Measurements from ENCODE around the gene AHI1.

AHI1 gene

GRCh38 chr6:135274561-135275293, 222.8 kb downstream of the AHI1 start:
- Histone ChIP-seq H3K9ac (ENCODE audit: low read depth, low read length, poor library complexity) (no peak overlapping the region), H2BK12ac (ENCODE audit: low read length) (no peak overlapping the region), H3K27ac (replicated peaks; ENCODE audit: low read length) (no peak overlapping the region), H2BK15ac (ENCODE audit: low read length) (no peak overlapping the region), H4K91ac (ENCODE audit: low read depth, low read length, poor library complexity) (no peak overlapping the region), H2BK5ac (ENCODE audit: low read length) (no peak overlapping the region), H3K79me1 (ENCODE audit: low read depth, low read length) (no peaks in the 10 kb centered on the region), H2AK5ac (ENCODE audit: low read depth, low read length) (no peak overlapping the region), H2BK120ac (ENCODE audit: low read depth, low read length) (no peak overlapping the region), H3K18ac (ENCODE audit: low read length) (no peak overlapping the region), H3K36me3 (replicated peaks in 1 of 2; ENCODE audit: control insufficient read depth in 2 of 2, insufficient read depth in 2 of 2, low read length in 2 of 2) (no peaks in the 10 kb centered on the region), H3K4me1 (ENCODE audit: control insufficient read depth in 2 of 2, insufficient read depth in 1 of 2, low read depth in 1 of 2, low read length in 2 of 2) (peaks cover 0 to 1% of the 10 kb centered on the region in 2 donors), H3K4ac (ENCODE audit: low read length) (no peak overlapping the region), H3K4me2 (ENCODE audit: insufficient read depth, low read length, poor library complexity, severe bottlenecking) (no peak overlapping the region), H3K27me3 (ENCODE audit: control insufficient read depth in 3 of 3, insufficient read depth in 3 of 3, low read depth in 1 of 3, low read length in 3 of 3) (no peaks in the 10 kb centered on the region), H4K8ac (ENCODE audit: low read depth, low read length) (no peak overlapping the region), H3K9me3 (replicated peaks in 1 of 2; ENCODE audit: control insufficient read depth in 2 of 2, insufficient read depth in 1 of 2, low read depth in 1 of 2, low read length in 2 of 2) (no peaks in the 10 kb centered on the region), H2AFZ (ENCODE audit: low read length) (no peak overlapping the region), H3K14ac (ENCODE audit: low read length) (no peak overlapping the region), H3K23ac (ENCODE audit: low read depth, low read length, poor library complexity) (no peak overlapping the region), H3K4me3 (ENCODE audit: low read length in 2 of 2) (no peak overlapping the region)
- WGBS, 2 donors (ENCODE audit: extremely low coverage in 2 of 2, insufficient read length in 2 of 2, insufficient replicate concordance in 1 of 2) = no CpG with 5 or more reads among the region's 5 CpGs
- no peak for DNase-seq (ENCODE audit: low spot score)

- no peak for DNase-seq (ENCODE audit: low spot score)
- no CpG with 5 or more reads among the region's 6 CpGs for WGBS, 2 donors (ENCODE audit: extremely low coverage in 2 of 2, insufficient read length in 2 of 2, insufficient replicate concordance in 1 of 2)
- Histone ChIP-seq H3K4ac (ENCODE audit: low read length) (no peak overlapping the region), H3K4me2 (ENCODE audit: insufficient read depth, low read length, poor library complexity, severe bottlenecking) (no peak overlapping the region), H3K14ac (ENCODE audit: low read length) (no peak overlapping the region), H2BK5ac (ENCODE audit: low read length) (no peak overlapping the region), H3K79me1 (ENCODE audit: low read depth, low read length) (no peaks in the 10 kb centered on the region), H3K9ac (ENCODE audit: low read depth, low read length, poor library complexity) (no peak overlapping the region), H2BK120ac (ENCODE audit: low read depth, low read length) (no peak overlapping the region), H2AK5ac (ENCODE audit: low read depth, low read length) (no peak overlapping the region), H2AFZ (ENCODE audit: low read length) (no peak overlapping the region), H4K8ac (ENCODE audit: low read depth, low read length) (no peak overlapping the region), H3K4me1 (ENCODE audit: control insufficient read depth in 2 of 2, insufficient read depth in 1 of 2, low read depth in 1 of 2, low read length in 2 of 2) (peaks cover 0 to 1% of the 10 kb centered on the region in 2 donors), H3K9me3 (replicated peaks in 1 of 2; ENCODE audit: control insufficient read depth in 2 of 2, insufficient read depth in 1 of 2, low read depth in 1 of 2, low read length in 2 of 2) (no peaks in the 10 kb centered on the region), H3K27me3 (ENCODE audit: control insufficient read depth in 3 of 3, insufficient read depth in 3 of 3, low read depth in 1 of 3, low read length in 3 of 3) (peaks cover 0 to 3% (median 0%) of the 10 kb centered on the region in 3 experiments), H3K27ac (replicated peaks; ENCODE audit: low read length) (no peak overlapping the region), H2BK15ac (ENCODE audit: low read length) (no peak overlapping the region), H3K23ac (ENCODE audit: low read depth, low read length, poor library complexity) (no peak overlapping the region), H3K36me3 (replicated peaks in 1 of 2; ENCODE audit: control insufficient read depth in 2 of 2, insufficient read depth in 2 of 2, low read length in 2 of 2) (no peaks in the 10 kb centered on the region), H3K4me3 (ENCODE audit: low read length in 2 of 2) (no peak overlapping the region), H3K18ac (ENCODE audit: low read length) (no peak overlapping the region), H4K91ac (ENCODE audit: low read depth, low read length, poor library complexity) (no peak overlapping the region), H2BK12ac (ENCODE audit: low read length) (no peak overlapping the region)
Observed at GRCh38 chr6:135271626-135272025, 225.9 kb downstream of the AHI1 start.

GRCh38 chr6:135270676-135271536, 226.6 kb downstream of the AHI1 start:
- peaks cover 0 to 3% (median 0%) of the 10 kb centered on the region in 3 experiments for H3K27me3 ChIP-seq (ENCODE audit: control insufficient read depth in 3 of 3, insufficient read depth in 3 of 3, low read depth in 1 of 3, low read length in 3 of 3)
- H3K79me1 ChIP-seq (ENCODE audit: low read depth, low read length) = no peaks in the 10 kb centered on the region
- H2BK5ac ChIP-seq (ENCODE audit: low read length) = no peak overlapping the region
- H3K4me1 ChIP-seq (ENCODE audit: control insufficient read depth in 2 of 2, insufficient read depth in 1 of 2, low read depth in 1 of 2, low read length in 2 of 2) = peaks cover 0 to 1% of the 10 kb centered on the region in 2 donors
- H3K9ac ChIP-seq (ENCODE audit: low read depth, low read length, poor library complexity) = no peak overlapping the region
- H2BK120ac ChIP-seq (ENCODE audit: low read depth, low read length) = no peak overlapping the region
- H2BK15ac ChIP-seq (ENCODE audit: low read length) = no peak overlapping the region
- H3K4me2 ChIP-seq (ENCODE audit: insufficient read depth, low read length, poor library complexity, severe bottlenecking) = no peak overlapping the region
- no peak overlapping the region for H4K8ac ChIP-seq (ENCODE audit: low read depth, low read length)
- H3K23ac ChIP-seq (ENCODE audit: low read depth, low read length, poor library complexity) = no peak overlapping the region
- no peak for DNase-seq (ENCODE audit: low spot score)
- H3K4ac ChIP-seq (ENCODE audit: low read length) = no peak overlapping the region
- H3K36me3 ChIP-seq (replicated peaks in 1 of 2; ENCODE audit: control insufficient read depth in 2 of 2, insufficient read depth in 2 of 2, low read length in 2 of 2) = no peaks in the 10 kb centered on the region
- no peak overlapping the region for H2AFZ ChIP-seq (ENCODE audit: low read length)
- no peak overlapping the region for H2BK12ac ChIP-seq (ENCODE audit: low read length)
- H3K14ac ChIP-seq (ENCODE audit: low read length) = no peak overlapping the region
- H3K4me3 ChIP-seq (ENCODE audit: low read length in 2 of 2) = no peak overlapping the region
- H3K18ac ChIP-seq (ENCODE audit: low read length) = no peak overlapping the region
- H2AK5ac ChIP-seq (ENCODE audit: low read depth, low read length) = no peak overlapping the region
- no peaks in the 10 kb centered on the region for H3K9me3 ChIP-seq (replicated peaks in 1 of 2; ENCODE audit: control insufficient read depth in 2 of 2, insufficient read depth in 1 of 2, low read depth in 1 of 2, low read length in 2 of 2)
- no peak overlapping the region for H3K27ac ChIP-seq (replicated peaks; ENCODE audit: low read length)
- WGBS, 2 donors (ENCODE audit: extremely low coverage in 2 of 2, insufficient read length in 2 of 2, insufficient replicate concordance in 1 of 2) = no CpG with 5 or more reads among the region's 11 CpGs
- no peak overlapping the region for H4K91ac ChIP-seq (ENCODE audit: low read depth, low read length, poor library complexity)

GRCh38 chr6:135269481-135269891, 228.1 kb downstream of the AHI1 start:
- no peak overlapping the region for H3K18ac ChIP-seq (ENCODE audit: low read length)
- peaks cover 0 to 1% of the 10 kb centered on the region in 2 donors for H3K4me1 ChIP-seq (ENCODE audit: control insufficient read depth in 2 of 2, insufficient read depth in 1 of 2, low read depth in 1 of 2, low read length in 2 of 2)
- no peak overlapping the region for H2BK5ac ChIP-seq (ENCODE audit: low read length)
- no peak overlapping the region for H3K14ac ChIP-seq (ENCODE audit: low read length)
- H3K4ac ChIP-seq (ENCODE audit: low read length) = no peak overlapping the region
- no peak overlapping the region for H4K91ac ChIP-seq (ENCODE audit: low read depth, low read length, poor library complexity)
- no peaks in the 10 kb centered on the region for H3K9me3 ChIP-seq (replicated peaks in 1 of 2; ENCODE audit: control insufficient read depth in 2 of 2, insufficient read depth in 1 of 2, low read depth in 1 of 2, low read length in 2 of 2)
- no peaks in the 10 kb centered on the region for H3K36me3 ChIP-seq (replicated peaks in 1 of 2; ENCODE audit: control insufficient read depth in 2 of 2, insufficient read depth in 2 of 2, low read length in 2 of 2)
- no peak overlapping the region for H3K27ac ChIP-seq (replicated peaks; ENCODE audit: low read length)
- H3K9ac ChIP-seq (ENCODE audit: low read depth, low read length, poor library complexity) = no peak overlapping the region
- no peak overlapping the region for H2AFZ ChIP-seq (ENCODE audit: low read length)
- peaks cover 0 to 3% (median 0%) of the 10 kb centered on the region in 3 experiments for H3K27me3 ChIP-seq (ENCODE audit: control insufficient read depth in 3 of 3, insufficient read depth in 3 of 3, low read depth in 1 of 3, low read length in 3 of 3)
- H2BK120ac ChIP-seq (ENCODE audit: low read depth, low read length) = no peak overlapping the region
- no peak overlapping the region for H3K4me3 ChIP-seq (ENCODE audit: low read length in 2 of 2)
- no CpG with 5 or more reads among the region's 1 CpG for WGBS, 2 donors (ENCODE audit: extremely low coverage in 2 of 2, insufficient read length in 2 of 2, insufficient replicate concordance in 1 of 2)
- no peak for DNase-seq (ENCODE audit: low spot score)
- no peak overlapping the region for H3K23ac ChIP-seq (ENCODE audit: low read depth, low read length, poor library complexity)
- H3K79me1 ChIP-seq (ENCODE audit: low read depth, low read length) = no peaks in the 10 kb centered on the region
- H2AK5ac ChIP-seq (ENCODE audit: low read depth, low read length) = no peak overlapping the region
- H2BK15ac ChIP-seq (ENCODE audit: low read length) = no peak overlapping the region
- no peak overlapping the region for H4K8ac ChIP-seq (ENCODE audit: low read depth, low read length)
- no peak overlapping the region for H3K4me2 ChIP-seq (ENCODE audit: insufficient read depth, low read length, poor library complexity, severe bottlenecking)
- H2BK12ac ChIP-seq (ENCODE audit: low read length) = no peak overlapping the region

Measured in neuronal stem cell (in vitro differentiated cells).